Keratinocyte (primary cell): ENCODE measurements around the gene TMEM30A. TPM values are rescaled to one million over a fixed set of nuclear protein-coding genes. Genes with fewer than 3 reads are reported as not detected.

Experiments
- DNase-seq: peaks from one replicate; pipeline ENCODE4 v3.0.0-alpha.2; 2011; ENCODE audit warnings: low read depth, missing footprints, low spot score
- FAIRE-seq: peaks from 2 replicates; lab custom pipeline; 2011; peaks lifted over from hg19 to GRCh38; lab: Jason Lieb, UNC
- H2AFZ ChIP-seq: 2 replicates; pipeline ENCODE4 v1.6.0; 2012; ENCODE audit warnings: low read length, control low read depth, inconsistent platforms; ENCODE audit not compliant: control insufficient read depth
- H3K27ac ChIP-seq: 2 replicates; pipeline ENCODE4 v1.5.1; 2011; ENCODE audit warnings: low read length; ENCODE audit not compliant: control insufficient read depth, insufficient read depth
- H3K27me3 ChIP-seq: 3 replicates; pipeline ENCODE4 v1.6.0; 2011; ENCODE audit warnings: low read length; ENCODE audit not compliant: control insufficient read depth, insufficient read depth; ENCODE audit errors: extremely low read depth
- H3K36me3 ChIP-seq, 2 experiments: 2 replicates in 1 of 2; 3 replicates in 1 of 2; pipeline ENCODE4 v1.5.1; 2011; ENCODE audit warnings: low read length in 2 of 2, mild to moderate bottlenecking in 1 of 2; ENCODE audit not compliant: control insufficient read depth in 2 of 2, insufficient read depth in 2 of 2; ENCODE audit errors: extremely low read depth in 1 of 2
- H3K4me1 ChIP-seq: 3 replicates; pipeline ENCODE4 v1.5.1; 2011; ENCODE audit warnings: low read length; ENCODE audit not compliant: control insufficient read depth, insufficient read depth; ENCODE audit errors: extremely low read depth
- H3K4me2 ChIP-seq: 3 replicates; pipeline ENCODE4 v1.6.0; 2011; ENCODE audit warnings: low read depth, low read length; ENCODE audit not compliant: control insufficient read depth, insufficient read depth; ENCODE audit errors: extremely low read depth
- H3K4me3 ChIP-seq, 3 experiments: fragments of 200-600 bp in 1 of 3; sonication (generic) in 1 of 3; 2 replicates in 2 of 3; 3 replicates in 1 of 3; pipeline ENCODE4 v1.5.1; 2011 to 2016; ENCODE audit warnings: low read length in 3 of 3, mild to moderate bottlenecking in 3 of 3, control low read depth in 2 of 3, inconsistent platforms in 1 of 3, low read depth in 1 of 3, mixed read lengths in 1 of 3, mixed run types in 1 of 3, moderate library complexity in 1 of 3; ENCODE audit not compliant: control insufficient read depth in 2 of 3, insufficient read depth in 2 of 3; ENCODE audit errors: extremely low read depth in 1 of 3
- H3K79me2 ChIP-seq: 2 replicates; pipeline ENCODE4 v1.6.0; 2012; ENCODE audit warnings: low read length; ENCODE audit not compliant: control insufficient read depth, insufficient read depth
- H3K9ac ChIP-seq: 3 replicates; pipeline ENCODE4 v1.6.0; 2011; ENCODE audit warnings: low read length; ENCODE audit not compliant: control insufficient read depth, insufficient read depth; ENCODE audit errors: extremely low read depth
- H3K9me1 ChIP-seq: 3 replicates; pipeline ENCODE4 v1.6.0; 2011; ENCODE audit warnings: low read length; ENCODE audit not compliant: control insufficient read depth, insufficient read depth; ENCODE audit errors: extremely low read depth
- H3K9me3 ChIP-seq: 2 replicates; pipeline ENCODE4 v1.5.1; 2012; ENCODE audit warnings: low read depth, low read length; ENCODE audit not compliant: control insufficient read depth
- H4K20me1 ChIP-seq: 3 replicates; pipeline ENCODE4 v1.6.0; 2011; ENCODE audit warnings: low read length; ENCODE audit not compliant: control insufficient read depth, insufficient read depth; ENCODE audit errors: extremely low read depth
- CTCF ChIP-seq, 3 experiments: IDR thresholded peaks in 1 of 3; conservative IDR thresholded peaks in 1 of 3; optimal IDR thresholded peaks in 1 of 3; 2 replicates in 2 of 3; 3 replicates in 1 of 3; pipeline versions ENCODE3 to v1.5.1; 2011; ENCODE audit warnings: low read length in 3 of 3, mild to moderate bottlenecking in 3 of 3, moderate library complexity in 2 of 3, control low read depth in 1 of 3, inconsistent platforms in 1 of 3; ENCODE audit not compliant: insufficient read depth in 2 of 3; ENCODE audit errors: extremely low read depth in 1 of 3
- EZH2 ChIP-seq: IDR thresholded peaks from one replicate; pipeline ENCODE4 v1.6.1; 2012; ENCODE audit warnings: inconsistent platforms, mild to moderate bottlenecking, low read length, moderate library complexity
- dilution Hi-C: fragments of 300-500 bp; cut with MboI; formaldehyde crosslinking; loops from one replicate; pipeline ENCODE4 v1.7.0; 2020; ENCODE audit warnings: low sequenced_read_pairs; ENCODE audit not compliant: extremely low pct_ligation_motif_present
- polyA plus RNA-seq, 5 experiments: library from polyadenylated mRNA; depleted of rRNA in 3 of 5; stranded (reverse) in 3 of 5; stranded (forward) in 1 of 5; unstranded in 1 of 5; fragments of >200 nt; gene quantifications; 1 replicate in 1 of 5; 2 replicates in 3 of 5; 3 replicates in 1 of 5; pipeline versions ENCODE4 v1.2.1 to v1.2.3, GENCODE V29; 2011 to 2012; ENCODE audit warnings: missing spikeins in 2 of 5, low read depth in 1 of 5, low replicate concordance in 1 of 5

Gene TMEM30A
- polyA plus RNA-seq, 1 donor (not counting 4 experiments of a cell fraction or from before 2014, with no cell fraction given) = 50.2 TPM

GRCh38 chr6:75219263-75219662, 65.3 kb downstream of the TMEM30A start:
- no peak overlapping the region for H3K27ac ChIP-seq
- H3K27me3 ChIP-seq = no peaks in the 10 kb centered on the region
- DNase-seq = no peak
- no peaks in the 10 kb centered on the region for H3K9me3 ChIP-seq
- no peaks in the 10 kb centered on the region for H4K20me1 ChIP-seq
- TF ChIP-seq EZH2 (no peak), CTCF (optimal IDR thresholded peaks at IDR 0.05 in 1 of 3, IDR thresholded peaks at IDR 0.05 in 1 of 3, conservative IDR thresholded peaks at IDR 0.05 in 1 of 3; ENCODE audit: extremely low read depth in 1 of 3, insufficient read depth in 2 of 3, low read length in 3 of 3) (no peak)
- H3K79me2 ChIP-seq = no peaks in the 10 kb centered on the region
- H3K36me3 ChIP-seq = no peaks in the 10 kb centered on the region
- H3K9me1 ChIP-seq = no peaks in the 10 kb centered on the region
- dilution Hi-C loops = no loop called here
- H3K4me3 ChIP-seq = no peak overlapping the region
- no peak overlapping the region for H3K4me2 ChIP-seq
- H3K9ac ChIP-seq = no peak overlapping the region
- FAIRE-seq = no peak
- no peak overlapping the region for H2AFZ ChIP-seq
- H3K4me1 ChIP-seq = peaks cover 9% of the 10 kb centered on the region

DNA sequence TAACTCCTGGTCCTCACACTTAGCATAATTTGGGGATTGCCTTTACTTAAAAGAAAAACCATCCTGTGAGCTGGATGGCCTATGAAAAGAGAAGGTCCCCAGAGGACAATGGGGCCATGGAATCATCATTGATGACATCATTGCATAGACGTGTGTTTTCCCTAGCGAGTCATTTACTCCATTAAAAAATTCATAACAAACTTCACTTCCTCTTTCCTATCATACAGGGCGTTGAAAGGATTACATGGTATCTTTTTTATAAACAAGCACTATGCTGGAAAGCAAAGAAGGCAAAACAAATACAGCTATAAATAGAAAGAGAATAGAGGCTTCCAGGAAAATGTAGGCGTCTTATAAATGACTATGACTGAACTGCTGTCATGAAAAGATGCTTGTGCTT, 67.4 kb downstream of the TMEM30A start:
- Histone ChIP-seq H3K4me2 (no peak overlapping the region), H3K79me2 (no peaks in the 10 kb centered on the region), H3K36me3 (no peaks in the 10 kb centered on the region), H3K9ac (no peak overlapping the region), H3K27ac (no peak overlapping the region), H3K9me3 (no peaks in the 10 kb centered on the region), H3K4me1 (peaks cover 9% of the 10 kb centered on the region), H3K27me3 (no peaks in the 10 kb centered on the region), H3K4me3 (no peak overlapping the region), H4K20me1 (no peaks in the 10 kb centered on the region), H3K9me1 (no peaks in the 10 kb centered on the region), H2AFZ (peak overlapping the region; percentile 4)
- dilution Hi-C loops = no loop called here
- FAIRE-seq = peak; percentile 17
- TF ChIP-seq CTCF (optimal IDR thresholded peaks at IDR 0.05 in 1 of 3, IDR thresholded peaks at IDR 0.05 in 1 of 3, conservative IDR thresholded peaks at IDR 0.05 in 1 of 3; ENCODE audit: extremely low read depth in 1 of 3, insufficient read depth in 2 of 3, low read length in 3 of 3) (no peak), EZH2 (no peak)
- DNase-seq = no peak
